Measurements from ENCODE around the gene SYNDIG1. TPM values are rescaled to one million over a fixed set of nuclear protein-coding genes. Genes with fewer than 3 reads are reported as not detected.
A peak's percentile ranks its signal among the peaks of the same experiment; 100 is the strongest.
"Not testable (repeated sequence)": the region's sequence is repeated elsewhere in the genome, so short reads cannot be mapped to it uniquely, and the experiment has no call there.

The SYNDIG1 gene
- total RNA-seq, 1 experiment from 2014 or later: 1.1 TPM

DNA sequence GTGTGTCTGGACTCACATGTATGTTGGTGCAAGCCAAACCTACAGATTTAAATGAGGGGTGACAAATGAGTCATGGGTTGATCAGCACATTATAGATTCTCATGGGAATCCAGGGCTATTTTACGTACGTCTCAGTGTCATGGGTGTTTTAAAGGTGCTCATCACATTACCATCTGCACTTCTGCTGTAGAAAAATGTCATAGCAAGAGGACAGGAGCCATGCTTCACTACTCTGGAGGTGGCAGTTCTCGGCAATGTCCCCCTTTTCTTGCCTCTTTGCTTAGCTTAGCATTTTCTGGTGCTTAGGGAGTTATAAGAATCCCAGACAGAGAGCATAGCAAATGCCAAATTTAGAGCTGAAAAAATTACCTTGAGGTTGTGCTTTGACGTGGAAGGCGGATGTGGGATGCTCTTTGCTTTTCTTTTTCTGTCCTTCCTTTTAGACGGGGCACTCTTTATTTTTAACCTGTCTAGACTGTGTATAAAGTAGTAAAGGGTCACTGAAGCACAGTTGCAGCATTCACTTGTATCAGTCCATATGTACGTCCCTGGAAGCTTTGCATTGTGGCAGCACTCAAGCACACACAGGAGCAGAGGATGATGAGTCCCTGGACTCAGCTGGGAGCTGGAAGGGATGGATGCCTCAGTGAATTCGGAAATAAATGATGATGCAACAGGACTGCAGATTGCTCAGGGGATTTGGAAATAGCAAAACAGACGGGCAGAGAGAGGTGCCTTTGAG, 139.7 kb downstream of the SYNDIG1 start:
- peak; percentile 13 for DNase-seq (ENCODE audit: low read depth)

- no peak for DNase-seq (ENCODE audit: low read depth)
Observed at GRCh38 chr20:24609757-24610156, 140.3 kb downstream of the SYNDIG1 start.

GRCh38 chr20:24610341-24611115, 141.1 kb downstream of the SYNDIG1 start:
- DNase-seq (ENCODE audit: low read depth): peak; percentile 69

DNA sequence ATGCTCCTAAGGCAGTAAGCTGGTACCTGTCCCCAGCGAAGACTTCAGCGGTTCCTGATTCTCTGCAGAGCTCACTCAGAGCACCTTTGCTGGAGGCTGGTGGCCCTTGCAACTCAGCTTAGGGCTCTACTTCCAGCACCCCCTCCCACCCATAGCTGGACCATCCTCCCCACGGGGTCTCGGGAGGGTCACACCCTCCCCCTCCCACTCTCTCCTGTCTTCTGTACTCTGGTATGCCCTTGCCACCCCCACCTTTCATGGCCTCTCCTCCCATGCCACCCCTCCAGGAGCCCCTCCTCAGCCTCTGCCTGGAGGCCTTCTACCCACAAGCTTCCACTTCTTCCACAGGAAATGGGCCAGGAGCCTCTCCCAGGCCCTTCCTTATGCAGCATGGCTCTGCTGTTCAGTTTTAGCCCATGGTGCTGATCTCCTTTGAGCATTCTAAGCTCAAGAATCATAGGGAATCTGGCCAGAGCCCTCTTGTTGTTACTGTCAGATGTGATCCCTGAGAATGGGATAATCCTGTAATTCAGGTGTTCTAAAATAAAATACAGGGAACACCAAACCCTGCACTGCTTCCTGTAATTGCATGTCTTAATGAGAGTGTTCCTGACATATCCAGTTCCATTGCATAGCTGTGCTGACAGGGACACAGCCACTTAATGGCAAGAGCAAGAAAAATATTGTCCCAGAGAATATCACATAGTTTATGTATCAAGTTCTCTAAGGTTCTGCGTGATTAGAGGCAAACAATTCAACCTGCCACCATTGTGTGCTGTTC, 142.1 kb downstream of the SYNDIG1 start:
- DNase-seq (ENCODE audit: low read depth): no peak

GRCh38 chr20:24612799-24613775, 143.7 kb downstream of the SYNDIG1 start:
- peak; percentile 59 for DNase-seq (ENCODE audit: low read depth)

DNA sequence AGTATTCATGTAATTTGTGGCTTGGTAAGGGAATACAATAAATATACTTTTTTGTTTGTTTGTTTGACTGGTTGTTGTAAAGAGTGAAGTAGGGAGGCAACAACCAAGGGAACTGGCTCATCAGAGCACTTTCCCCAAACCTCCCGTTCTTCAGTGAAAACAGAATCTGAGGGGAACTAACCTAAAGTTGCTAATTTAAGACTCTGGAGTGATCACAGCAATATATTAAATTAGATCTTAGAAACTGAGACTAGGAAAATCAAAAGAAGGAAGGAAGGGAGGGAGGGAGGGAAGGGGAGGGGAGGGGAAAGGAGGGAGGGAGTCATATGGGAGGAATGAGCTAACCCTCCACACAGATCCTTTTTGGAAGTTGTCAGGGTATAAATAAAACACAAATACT, 144.9 kb downstream of the SYNDIG1 start:
- DNase-seq (ENCODE audit: low read depth): no peak

GRCh38 chr20:24615353-24615752, 145.9 kb downstream of the SYNDIG1 start:
- DNase-seq (ENCODE audit: low read depth): no peak

DNA sequence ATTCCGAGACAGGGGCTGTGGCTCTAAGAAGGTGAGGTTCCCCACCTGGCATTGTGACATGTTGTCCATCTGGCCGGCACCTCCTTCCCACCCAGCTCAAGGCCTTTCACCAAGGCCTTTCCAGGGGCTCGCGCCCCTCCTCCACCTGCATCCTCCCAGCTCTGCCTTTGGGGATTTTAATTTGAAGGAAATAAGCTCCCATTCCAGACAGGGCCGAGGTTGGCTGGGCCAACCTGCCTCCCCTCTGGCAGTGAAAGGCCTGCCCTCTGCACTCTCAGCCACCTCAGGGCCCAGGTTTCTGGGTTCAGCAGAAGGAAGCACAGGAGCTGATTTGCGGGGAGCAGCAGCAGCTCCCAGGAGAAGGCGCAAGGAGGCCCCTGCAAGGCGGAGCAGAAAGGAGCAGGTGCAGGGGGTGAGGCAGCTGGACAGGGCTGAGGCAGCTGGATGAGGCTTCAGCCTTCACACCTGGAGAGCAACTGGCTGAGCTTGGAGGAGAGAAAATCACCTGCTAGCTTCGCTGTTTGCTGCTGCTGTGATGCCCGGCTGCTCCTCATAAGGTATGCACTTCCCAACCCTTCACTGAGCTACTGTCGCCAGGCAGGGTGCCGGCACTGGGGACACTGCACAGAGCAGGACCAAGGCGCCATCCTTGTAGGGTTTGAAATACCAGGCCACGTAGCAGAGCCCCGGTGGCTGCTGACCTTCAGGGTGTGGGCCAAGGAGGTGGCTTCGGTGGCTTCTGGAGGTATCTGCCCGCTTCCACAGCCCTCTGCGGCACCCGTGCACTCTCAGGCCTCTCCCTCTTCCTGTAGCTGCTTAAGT, 147.0 kb downstream of the SYNDIG1 start:
- no peak for DNase-seq (ENCODE audit: low read depth)

DNA sequence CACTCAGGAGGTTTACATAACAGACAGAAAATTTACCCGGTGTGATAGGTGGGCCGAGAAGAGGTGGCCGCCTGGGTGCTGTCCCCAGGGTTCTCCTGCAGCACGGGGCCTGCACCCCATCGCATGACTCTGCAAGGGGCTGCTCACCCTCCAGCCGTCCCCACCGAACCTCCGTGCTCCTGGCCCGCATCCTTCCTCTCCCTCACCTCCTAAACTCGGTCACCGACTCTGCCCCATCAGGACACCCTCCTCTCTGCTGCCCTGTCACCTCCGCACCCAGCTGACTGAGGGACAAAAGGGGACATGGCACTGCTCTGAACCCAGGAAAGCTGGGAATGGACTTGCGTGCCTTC, 147.6 kb downstream of the SYNDIG1 start:
- no peak for DNase-seq (ENCODE audit: low read depth)

- no peak for DNase-seq (ENCODE audit: low read depth)
Observed at GRCh38 chr20:24617757-24618450, 148.5 kb downstream of the SYNDIG1 start.

DNA sequence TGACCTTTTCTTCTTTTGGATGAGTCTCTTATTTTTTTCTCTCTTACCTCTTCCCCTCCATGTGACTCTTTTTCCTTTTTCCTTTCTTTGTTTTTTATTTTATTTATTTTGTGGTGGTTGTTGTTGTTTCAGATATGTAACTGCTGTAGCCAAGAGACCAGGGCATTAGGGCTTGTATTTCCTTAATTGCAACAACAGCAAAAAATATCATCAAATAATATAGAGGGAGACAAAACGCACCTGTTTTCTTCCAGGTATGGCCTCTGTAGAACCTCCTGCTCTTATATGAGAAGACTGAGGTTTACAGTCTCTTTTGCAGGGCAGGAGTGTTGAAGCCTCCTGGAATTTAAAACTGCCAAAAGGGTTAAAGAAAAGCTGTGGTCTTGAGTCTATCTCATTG, 149.3 kb downstream of the SYNDIG1 start:
- DNase-seq (ENCODE audit: low read depth): no peak

- no peak for DNase-seq (ENCODE audit: low read depth)
Observed at GRCh38 chr20:24619212-24619611, 149.8 kb downstream of the SYNDIG1 start.

DNA sequence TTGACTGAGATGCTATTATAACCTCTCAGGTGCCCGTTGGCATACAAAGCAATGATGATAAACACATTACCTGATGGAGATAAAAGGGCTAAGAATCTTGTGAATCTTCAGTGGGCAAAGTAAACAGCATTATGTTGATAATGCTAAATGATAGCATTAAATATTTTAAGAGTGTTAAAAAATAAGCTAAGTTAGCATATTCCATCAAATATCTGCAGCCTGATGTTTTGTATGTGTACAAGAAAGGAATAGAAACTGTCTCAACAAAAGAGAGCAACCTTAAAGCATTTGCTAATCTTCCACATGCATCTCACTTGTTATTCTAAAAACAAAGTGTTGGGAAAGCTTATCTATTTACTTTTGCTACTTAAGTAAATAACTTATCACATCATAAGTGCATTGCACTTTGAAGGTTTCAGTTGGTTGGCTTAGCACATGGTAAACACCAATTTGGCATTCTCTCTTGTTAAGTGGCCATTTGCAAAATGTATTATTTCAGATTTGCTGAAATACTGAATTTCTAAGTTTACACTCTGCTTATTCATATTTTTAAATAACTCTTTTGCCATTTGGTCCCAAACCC, 151.6 kb downstream of the SYNDIG1 start:
- DNase-seq (ENCODE audit: low read depth): no peak

DNA sequence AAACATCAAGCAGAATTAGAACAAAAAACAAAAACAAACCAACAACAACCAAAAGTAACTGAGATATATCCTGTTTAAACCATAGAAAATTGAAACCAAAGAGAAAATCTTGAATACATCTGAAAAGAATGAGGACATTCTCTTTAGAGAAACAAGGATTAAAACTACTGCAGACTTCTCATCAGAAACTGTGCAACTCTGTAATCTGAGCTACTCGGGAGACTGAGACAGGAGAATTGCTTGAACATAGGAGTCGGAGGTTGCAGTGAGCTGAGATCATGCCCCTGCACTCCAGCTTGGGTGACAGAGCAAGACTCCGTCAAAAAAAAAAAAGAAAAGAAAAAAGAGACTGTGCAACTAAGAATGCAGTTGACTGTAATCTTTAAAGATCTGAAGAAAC, 153.4 kb downstream of the SYNDIG1 start:
- DNase-seq (ENCODE audit: low read depth): no peak

DNA sequence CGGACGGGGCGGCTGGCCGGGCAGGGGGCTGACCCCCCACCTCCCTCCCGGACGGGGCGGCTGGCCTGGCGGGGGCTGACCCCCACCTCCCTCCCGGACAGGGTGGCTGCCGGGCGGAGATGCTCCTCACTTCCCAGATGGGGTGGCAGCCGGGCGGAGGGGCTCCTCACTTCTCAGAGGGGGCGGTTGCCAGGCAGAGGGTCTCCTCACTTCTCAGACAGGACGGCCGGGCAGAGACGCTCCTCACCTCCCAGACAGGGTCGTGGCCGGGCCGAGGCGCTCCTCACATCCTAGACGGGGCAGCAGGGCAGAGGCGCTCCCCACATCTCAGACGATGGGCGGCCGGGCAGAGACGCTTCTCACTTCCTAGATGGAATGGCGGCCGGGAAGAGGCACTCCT, 156.7 kb downstream of the SYNDIG1 start:
- DNase-seq (ENCODE audit: low read depth): not testable (repeated sequence)

GRCh38 chr20:24627291-24627690, 157.9 kb downstream of the SYNDIG1 start:
- no peak for DNase-seq (ENCODE audit: low read depth)

DNA sequence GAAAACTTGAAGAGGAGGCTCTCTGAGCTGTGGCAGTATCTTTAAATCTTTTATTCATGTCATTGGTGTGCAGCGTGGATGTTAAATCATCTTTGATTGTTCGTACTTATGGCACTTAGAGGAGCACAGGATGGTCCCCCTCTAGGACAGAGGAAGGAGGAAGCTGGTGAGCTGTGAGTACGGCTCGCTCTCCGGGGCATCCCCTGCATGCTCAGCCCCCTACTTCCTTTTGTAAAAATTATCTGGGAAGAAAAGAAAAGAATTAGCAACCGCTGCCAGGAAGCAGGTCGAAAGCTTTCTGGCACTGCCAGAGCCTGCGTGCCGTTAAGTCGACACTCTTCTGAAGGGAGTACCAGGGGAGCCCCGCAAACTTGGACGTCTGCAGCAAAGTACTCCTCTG, 158.5 kb downstream of the SYNDIG1 start:
- DNase-seq (ENCODE audit: low read depth): no peak

DNA sequence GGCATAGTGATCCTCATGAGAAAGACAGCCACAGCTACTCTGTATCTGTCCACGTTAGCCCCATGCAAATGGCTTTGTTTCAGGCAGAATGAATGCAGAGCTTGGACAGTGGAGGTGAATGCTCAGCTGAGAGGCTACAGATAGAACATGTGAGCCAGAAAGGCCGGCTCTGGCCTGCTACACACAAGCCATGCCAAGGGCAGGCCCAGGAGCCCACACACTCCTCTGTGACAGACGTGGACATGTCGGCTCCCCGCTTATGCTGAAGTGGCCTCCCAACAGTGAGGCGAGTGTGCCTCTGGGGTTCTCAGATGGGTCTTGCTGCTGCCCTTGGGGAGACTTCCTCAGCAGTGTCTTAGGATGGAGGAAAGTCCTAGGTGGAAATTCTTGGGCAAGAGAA, 159.6 kb downstream of the SYNDIG1 start:
- no peak for DNase-seq (ENCODE audit: low read depth)

GRCh38 chr20:24629668-24630067, 160.2 kb downstream of the SYNDIG1 start:
- no peak for DNase-seq (ENCODE audit: low read depth)
